Osteoblast (primary cell): ENCODE measurements around the gene KAT7. TPM values are rescaled to one million over a fixed set of nuclear protein-coding genes. Genes with fewer than 3 reads are reported as not detected.

Experiments
- DNase-seq: peaks from one replicate; pipeline ENCODE4 v3.0.0; 2011; ENCODE audit warnings: low spot score, mixed read lengths; ENCODE audit not compliant: insufficient read length; ENCODE audit errors: missing footprints
- H2AFZ ChIP-seq: 2 replicates; pipeline ENCODE4 v1.6.0; 2011; ENCODE audit warnings: mild to moderate bottlenecking, low read length
- H3K27ac ChIP-seq: 2 replicates; pipeline ENCODE4 v1.5.1; 2011; ENCODE audit warnings: mild to moderate bottlenecking, low read depth, low read length, moderate library complexity
- H3K27me3 ChIP-seq: 2 replicates; pipeline ENCODE4 v1.6.0; 2012; ENCODE audit warnings: mild to moderate bottlenecking, control low read depth, inconsistent platforms, low read length, moderate library complexity; ENCODE audit not compliant: insufficient read depth
- H3K36me3 ChIP-seq: 2 replicates; pipeline ENCODE4 v1.5.1; 2011; ENCODE audit warnings: mild to moderate bottlenecking, low read length, control low read depth, moderate library complexity; ENCODE audit not compliant: insufficient read depth
- H3K4me1 ChIP-seq: 2 replicates; pipeline ENCODE4 v1.5.1; 2011; ENCODE audit warnings: mild to moderate bottlenecking, low read length, control low read depth, moderate library complexity; ENCODE audit not compliant: insufficient read depth
- H3K4me2 ChIP-seq: 2 replicates; pipeline ENCODE4 v1.6.0; 2011; ENCODE audit warnings: mild to moderate bottlenecking, low read length; ENCODE audit not compliant: insufficient read depth
- H3K4me3 ChIP-seq: fragments of 200-600 bp; sonication (generic); 3 replicates; pipeline ENCODE4 v1.5.1; 2012; ENCODE audit warnings: mild to moderate bottlenecking, low read length, inconsistent platforms; ENCODE audit not compliant: insufficient read depth
- H3K79me2 ChIP-seq: 2 replicates; pipeline ENCODE4 v1.6.0; 2012; ENCODE audit warnings: mild to moderate bottlenecking, low read length, control low read depth, inconsistent platforms; ENCODE audit not compliant: insufficient read depth
- H3K9me3 ChIP-seq: 2 replicates; pipeline ENCODE4 v1.5.1; 2011; ENCODE audit warnings: low read depth, low read length, control low read depth
- H4K20me1 ChIP-seq: 2 replicates; pipeline ENCODE4 v1.6.0; 2012; ENCODE audit warnings: mild to moderate bottlenecking, low read length, control low read depth; ENCODE audit not compliant: insufficient read depth
- total RNA-seq: library from RNA; depleted of rRNA; stranded (reverse); fragments of >200 nt; gene quantifications from 2 replicates; pipeline ENCODE4 v1.2.3, GENCODE V29; 2012
- TF ChIP-seq, protein P1 (sequence below): IDR thresholded peaks from 2 replicates; pipeline ENCODE4 v1.5.1; 2011; ENCODE audit warnings: mild to moderate bottlenecking, low read depth, low read length, moderate library complexity; ENCODE audit errors: extremely low read depth

The KAT7 gene
- total RNA-seq, 1 donor, result 51.4 TPM

DNA sequence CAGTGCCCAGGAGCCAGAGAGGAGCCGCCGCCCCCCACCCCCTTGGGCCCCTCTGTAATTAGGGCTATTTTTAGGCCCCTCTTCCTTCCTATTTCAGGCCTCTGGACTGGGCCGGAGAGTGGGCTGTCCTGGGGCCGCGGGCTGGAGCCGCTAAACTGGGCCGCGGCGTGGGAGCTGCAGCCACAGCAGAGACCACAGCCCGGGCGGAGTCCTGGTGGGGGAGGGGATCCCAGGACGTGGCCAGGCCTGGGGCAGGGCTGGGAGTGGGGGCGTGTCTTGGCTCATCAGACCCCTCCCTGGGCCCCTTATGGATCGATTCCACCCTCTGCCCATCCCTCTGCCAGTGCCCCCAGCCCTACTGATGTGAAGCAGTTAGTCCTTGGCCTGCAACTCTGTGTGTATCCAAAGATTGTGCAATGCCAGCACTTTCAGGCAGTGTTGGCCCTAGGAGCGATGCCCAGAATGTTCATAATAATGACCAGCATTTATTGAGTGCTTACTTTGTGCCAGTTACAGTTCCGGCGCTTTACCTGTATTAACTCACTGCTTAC lies 74.4 kb downstream of the KAT7 start:
- Histone ChIP-seq H3K79me2 (no peaks in the 10 kb centered on the region), H3K4me2 (no peak overlapping the region), H2AFZ (no peak overlapping the region), H3K27ac (no peak overlapping the region), H3K4me1 (peaks cover 9% of the 10 kb centered on the region), H4K20me1 (peaks cover 8% of the 10 kb centered on the region), H3K27me3 (peaks cover 5% of the 10 kb centered on the region), H3K9me3 (no peaks in the 10 kb centered on the region), H3K36me3 (no peaks in the 10 kb centered on the region), H3K4me3 (no peak overlapping the region)
- peak; percentile 78 for DNase-seq
- TF ChIP-seq, protein P1, sequence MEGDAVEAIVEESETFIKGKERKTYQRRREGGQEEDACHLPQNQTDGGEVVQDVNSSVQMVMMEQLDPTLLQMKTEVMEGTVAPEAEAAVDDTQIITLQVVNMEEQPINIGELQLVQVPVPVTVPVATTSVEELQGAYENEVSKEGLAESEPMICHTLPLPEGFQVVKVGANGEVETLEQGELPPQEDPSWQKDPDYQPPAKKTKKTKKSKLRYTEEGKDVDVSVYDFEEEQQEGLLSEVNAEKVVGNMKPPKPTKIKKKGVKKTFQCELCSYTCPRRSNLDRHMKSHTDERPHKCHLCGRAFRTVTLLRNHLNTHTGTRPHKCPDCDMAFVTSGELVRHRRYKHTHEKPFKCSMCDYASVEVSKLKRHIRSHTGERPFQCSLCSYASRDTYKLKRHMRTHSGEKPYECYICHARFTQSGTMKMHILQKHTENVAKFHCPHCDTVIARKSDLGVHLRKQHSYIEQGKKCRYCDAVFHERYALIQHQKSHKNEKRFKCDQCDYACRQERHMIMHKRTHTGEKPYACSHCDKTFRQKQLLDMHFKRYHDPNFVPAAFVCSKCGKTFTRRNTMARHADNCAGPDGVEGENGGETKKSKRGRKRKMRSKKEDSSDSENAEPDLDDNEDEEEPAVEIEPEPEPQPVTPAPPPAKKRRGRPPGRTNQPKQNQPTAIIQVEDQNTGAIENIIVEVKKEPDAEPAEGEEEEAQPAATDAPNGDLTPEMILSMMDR, result no peak

DNA sequence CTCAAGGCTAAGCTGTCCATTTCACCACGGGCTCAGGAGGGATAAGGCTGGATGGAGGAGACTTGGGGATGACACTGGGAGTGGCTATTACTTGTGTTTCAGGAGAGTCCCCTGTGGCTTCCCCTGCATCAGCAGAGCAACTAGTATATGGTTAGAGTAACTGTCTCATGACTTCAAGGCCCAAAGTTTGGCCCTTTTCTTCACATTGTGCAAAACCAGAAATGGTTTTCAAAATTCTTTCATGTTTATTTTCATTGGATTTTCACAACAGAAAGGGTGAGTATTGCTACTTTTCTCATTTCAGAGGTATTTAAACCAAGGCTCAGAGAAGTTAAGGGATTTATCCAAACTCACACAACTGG lies 77.5 kb downstream of the KAT7 start:
- Histone ChIP-seq H3K36me3 (no peaks in the 10 kb centered on the region), H3K9me3 (no peaks in the 10 kb centered on the region), H3K27ac (no peak overlapping the region), H3K4me3 (no peak overlapping the region), H2AFZ (no peak overlapping the region), H3K27me3 (peaks cover 9% of the 10 kb centered on the region), H3K4me2 (no peak overlapping the region), H4K20me1 (peaks cover 8% of the 10 kb centered on the region), H3K79me2 (no peaks in the 10 kb centered on the region), H3K4me1 (peaks cover 6% of the 10 kb centered on the region)
- no peak for DNase-seq
- TF ChIP-seq, protein P1, result no peak

DNA sequence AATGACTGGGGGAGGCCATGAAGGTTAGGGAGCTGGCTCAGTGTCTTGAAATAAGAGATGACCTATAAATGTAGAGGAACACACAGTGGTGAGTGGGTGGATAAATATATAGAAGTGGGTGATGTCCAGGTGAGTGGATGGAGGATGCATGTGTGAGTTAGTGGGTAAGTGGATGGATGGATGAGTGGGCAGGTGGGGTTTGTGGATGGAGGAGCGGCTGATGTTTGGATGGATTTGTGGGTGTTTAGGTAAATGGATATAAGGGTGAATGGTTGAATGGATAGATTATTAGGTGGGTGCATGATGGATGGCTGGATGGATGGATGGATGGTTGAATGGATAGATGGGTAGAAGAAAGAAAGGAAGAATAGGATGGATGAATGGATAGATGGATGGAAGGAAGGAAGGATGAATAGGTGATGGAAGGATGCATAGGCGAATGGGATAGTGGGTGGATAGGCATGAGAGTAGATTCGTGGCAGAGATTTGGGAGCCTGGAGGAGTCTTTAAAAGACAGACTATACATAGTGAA lies 78.5 kb downstream of the KAT7 start:
- peaks cover 4% of the 10 kb centered on the region for H4K20me1 ChIP-seq
- DNase-seq, result peak; percentile 11

DNA sequence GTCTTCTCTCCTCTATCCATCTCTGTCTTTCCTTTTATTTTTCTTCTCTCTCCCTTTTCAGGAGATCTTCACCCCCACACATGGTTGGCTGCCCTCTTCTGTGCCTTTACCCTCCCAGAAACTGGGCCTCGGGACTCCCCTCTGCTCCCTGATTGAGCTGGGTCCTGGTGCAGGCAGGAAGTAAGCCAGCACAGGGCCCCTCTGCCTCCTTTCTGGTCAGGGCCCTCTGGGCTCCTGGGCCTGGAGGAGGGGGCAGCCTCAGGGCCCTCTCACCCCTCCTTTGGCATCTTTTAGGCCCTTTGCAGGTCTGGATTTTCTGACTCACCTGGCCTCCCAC lies 80.5 kb downstream of the KAT7 start:
- Histone ChIP-seq H3K4me1 (no peaks in the 10 kb centered on the region), H3K9me3 (no peaks in the 10 kb centered on the region), H4K20me1 (peaks cover 4% of the 10 kb centered on the region), H2AFZ (no peak overlapping the region), H3K4me2 (no peak overlapping the region), H3K27me3 (peaks cover 9% of the 10 kb centered on the region), H3K79me2 (no peaks in the 10 kb centered on the region), H3K36me3 (no peaks in the 10 kb centered on the region), H3K4me3 (no peak overlapping the region), H3K27ac (no peak overlapping the region)
- peak; percentile 57 for DNase-seq
- TF ChIP-seq, protein P1, result no peak

More for the DNA sequence above, 78.5 kb downstream of the KAT7 start:
- Histone ChIP-seq H3K4me1 (no peaks in the 10 kb centered on the region), H3K9me3 (no peaks in the 10 kb centered on the region), H3K4me2 (no peak overlapping the region), H3K79me2 (no peaks in the 10 kb centered on the region), H2AFZ (no peak overlapping the region), H3K36me3 (no peaks in the 10 kb centered on the region), H3K4me3 (no peak overlapping the region), H3K27ac (no peak overlapping the region), H3K27me3 (peaks cover 9% of the 10 kb centered on the region)
- TF ChIP-seq, protein P1, result no peak
